GM21367 (cell line): Measurements from ENCODE around the gene GDPD4.

Experiments
- ATAC-seq: cut with Tn5 transposase; IDR thresholded peaks from one replicate; pipeline ENCODE4 v1.9.1; 2021; ENCODE audit not compliant: unreplicated experiment

The GDPD4 gene, protein sequence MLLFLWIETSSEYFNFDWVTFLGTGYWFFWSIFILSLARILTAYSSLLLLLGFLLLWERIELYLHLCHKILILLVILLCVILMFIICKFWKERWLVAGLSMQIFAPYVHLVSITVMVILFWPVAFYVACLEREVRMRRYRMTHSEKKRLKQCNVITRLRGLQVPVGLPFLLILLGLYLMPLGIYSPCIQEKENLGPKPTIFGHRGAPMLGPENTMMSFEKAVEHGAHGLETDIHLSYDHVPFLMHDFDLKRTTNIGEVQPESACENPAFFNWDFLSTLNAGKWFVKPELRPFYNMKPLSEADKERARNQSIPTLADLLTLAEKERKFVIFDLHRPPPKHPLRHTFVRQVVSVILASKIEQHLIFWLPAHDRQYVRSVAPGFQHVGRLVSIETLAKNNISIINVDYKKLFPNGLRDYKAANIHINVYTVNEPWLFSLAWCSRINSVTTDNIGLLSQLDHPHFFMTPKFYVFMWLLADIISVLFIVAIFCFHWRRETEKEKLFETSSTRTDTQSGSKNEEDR

DNA sequence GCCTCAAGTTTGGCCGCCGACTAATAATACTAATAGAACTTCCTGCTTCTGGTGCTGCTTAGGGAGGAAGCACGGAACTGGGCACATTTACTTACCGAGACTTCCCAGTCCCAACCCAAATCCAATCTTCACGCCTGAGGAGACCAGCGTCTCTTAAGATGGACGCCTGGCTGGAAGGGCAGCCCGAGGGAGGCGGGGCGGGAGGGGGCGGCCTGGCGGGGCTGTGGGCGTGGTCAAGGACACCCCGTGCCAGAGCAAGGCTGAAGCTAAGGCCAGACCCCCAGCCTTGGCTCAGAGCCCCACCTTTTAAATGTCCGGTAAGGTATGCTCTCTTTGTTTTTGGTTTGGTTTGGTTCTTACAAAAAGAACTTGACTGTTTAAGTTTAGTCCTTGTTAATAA is at the start of gene GDPD4:
Gene GDPD4, minus strand, starts transcription at position 177 of the 400 bp plus-strand sequence. CDS start 16,549 bp downstream, outside the sequence.
- ATAC-seq, result no peak

GRCh38 chr11:77347948-77348347 is 46.5 kb upstream of the GDPD4 start:
- ATAC-seq, result no peak

GRCh38 chr11:77346906-77347603 is 45.6 kb upstream of the GDPD4 start:
- no peak for ATAC-seq

- no peak for ATAC-seq
Observed at GRCh38 chr11:77345621-77346020, 44.1 kb upstream of the GDPD4 start.

GRCh38 chr11:77340501-77340900 is 39.0 kb upstream of the GDPD4 start:
- ATAC-seq, result no peak

GRCh38 chr11:77332259-77332658 is 30.8 kb upstream of the GDPD4 start:
- ATAC-seq, result no peak

DNA sequence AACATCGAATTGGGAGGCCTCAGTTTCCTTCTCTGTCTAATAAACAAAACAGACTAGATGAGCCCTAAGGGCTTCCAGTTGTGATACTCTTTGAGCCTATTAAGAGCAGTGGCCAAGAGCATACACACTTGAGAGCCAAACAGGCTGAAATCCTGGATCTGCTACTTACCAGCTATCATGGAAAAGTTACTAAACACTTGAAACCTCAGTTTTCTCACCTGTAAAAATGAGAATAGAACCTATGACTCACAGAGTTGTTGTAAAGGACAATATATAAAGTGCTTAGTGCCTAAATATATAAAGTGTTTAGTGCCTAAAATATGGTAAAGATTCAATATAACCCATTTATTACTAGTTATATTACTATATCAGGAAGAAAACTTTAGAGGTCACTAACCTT is 23.7 kb upstream of the GDPD4 start:
- ATAC-seq, result no peak

DNA sequence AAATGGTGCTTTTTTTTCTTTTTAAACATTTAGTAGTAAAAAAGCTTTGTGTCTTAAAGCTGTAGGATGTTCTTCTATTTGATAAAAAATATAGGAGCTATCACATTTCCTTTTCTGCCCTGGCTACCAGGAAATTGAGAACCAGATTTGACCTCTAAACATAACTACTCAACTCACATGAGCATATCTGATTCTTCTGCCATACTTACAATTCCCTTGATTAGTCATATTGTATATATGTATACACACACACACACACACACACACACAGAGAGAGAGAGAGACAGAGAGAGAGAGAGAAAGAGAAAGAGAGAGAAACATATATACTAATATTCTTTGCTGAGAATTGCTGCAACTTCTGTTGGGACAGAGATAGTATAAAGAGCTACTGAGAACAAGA is 23.0 kb upstream of the GDPD4 start:
- no peak for ATAC-seq

- no peak for ATAC-seq
Observed at GRCh38 chr11:77322926-77323590, 21.6 kb upstream of the GDPD4 start.

- no peak for ATAC-seq
Observed at GRCh38 chr11:77322506-77322905, 21.0 kb upstream of the GDPD4 start.

GRCh38 chr11:77320351-77320750 is 18.9 kb upstream of the GDPD4 start:
- ATAC-seq, result no peak

- ATAC-seq, result no peak
Observed at GRCh38 chr11:77318600-77318999, 17.1 kb upstream of the GDPD4 start.

DNA sequence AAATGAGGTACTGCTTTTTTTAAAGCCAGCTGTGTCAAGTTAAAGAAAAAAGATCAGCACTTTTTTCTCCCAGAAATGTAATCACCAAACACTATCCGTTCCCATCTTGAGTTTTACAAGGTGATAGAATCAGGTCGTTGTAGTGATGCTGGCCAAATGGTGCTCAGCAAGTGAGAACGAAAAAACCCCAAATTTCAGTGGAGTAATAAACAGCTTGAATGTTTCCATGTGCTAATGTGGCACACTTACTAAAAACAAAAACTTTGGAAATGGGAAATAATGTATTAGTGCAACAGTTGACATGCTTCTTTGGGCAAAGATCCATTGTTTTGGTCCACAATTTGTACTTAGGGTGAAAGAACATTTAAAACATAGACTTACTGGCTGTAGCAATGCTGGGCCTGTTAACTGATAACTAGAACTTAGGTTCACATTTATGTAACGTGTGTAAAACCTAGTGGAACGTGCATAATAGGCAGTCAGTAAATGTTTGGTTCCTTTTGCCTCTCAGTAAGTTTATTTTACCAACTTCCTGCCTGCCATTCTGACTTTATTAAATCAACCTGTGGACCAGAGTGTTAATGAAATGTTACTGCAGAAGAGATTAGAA is 15.4 kb upstream of the GDPD4 start:
- ATAC-seq, result no peak

GRCh38 chr11:77312107-77312506 is 10.6 kb upstream of the GDPD4 start:
- no peak for ATAC-seq

DNA sequence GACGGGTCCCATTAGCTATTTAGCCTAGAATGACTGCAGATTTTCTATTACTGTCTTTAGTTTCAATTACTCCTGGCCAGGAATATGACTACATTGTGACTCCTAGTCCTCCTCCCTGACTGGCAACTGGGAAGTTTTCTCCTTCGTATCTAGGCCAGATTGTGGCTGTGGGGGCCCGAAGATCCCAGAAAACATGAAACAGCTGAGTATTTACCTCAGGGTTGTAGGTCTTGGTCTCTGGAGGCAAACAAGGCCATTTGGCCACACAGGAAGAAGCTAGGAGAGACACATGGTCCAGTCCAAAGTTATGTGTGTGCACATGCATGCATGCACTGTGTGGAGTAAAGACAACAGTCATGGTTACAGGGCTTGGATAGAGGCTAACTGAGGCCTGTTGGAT is 10.2 kb upstream of the GDPD4 start:
- no peak for ATAC-seq

GRCh38 chr11:77310721-77311120 is 9.2 kb upstream of the GDPD4 start:
- ATAC-seq, result no peak

DNA sequence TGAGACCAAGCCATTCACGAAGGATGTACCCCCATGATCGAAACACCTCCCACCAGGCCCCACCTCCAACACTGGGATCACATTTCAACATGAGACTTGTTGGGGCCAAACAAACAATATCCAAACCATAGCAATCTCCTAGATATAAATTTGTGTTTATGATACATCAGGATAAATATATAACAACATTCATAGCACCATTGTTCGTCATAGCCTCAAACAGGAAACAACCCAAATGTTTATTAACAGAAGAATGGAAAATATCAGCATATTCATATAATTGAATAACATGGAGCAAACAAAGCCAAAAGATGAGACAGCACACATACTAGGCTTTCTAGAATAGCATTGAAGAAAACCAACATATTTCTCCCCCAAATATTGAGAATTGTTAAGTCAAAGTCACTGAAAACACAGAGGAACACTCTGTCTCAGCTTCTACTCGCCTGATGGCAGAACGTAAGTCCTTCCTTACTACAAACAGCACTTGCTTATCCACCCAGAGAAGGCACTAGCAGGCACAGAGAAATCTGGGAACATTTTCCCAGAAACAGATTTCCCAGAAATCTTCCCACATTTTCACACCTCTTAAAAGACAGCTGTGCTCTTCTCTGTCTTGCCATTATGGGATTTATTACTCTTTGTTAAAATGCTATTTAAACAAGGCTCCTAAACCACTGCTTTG is 8.1 kb upstream of the GDPD4 start:
- ATAC-seq, result no peak

DNA sequence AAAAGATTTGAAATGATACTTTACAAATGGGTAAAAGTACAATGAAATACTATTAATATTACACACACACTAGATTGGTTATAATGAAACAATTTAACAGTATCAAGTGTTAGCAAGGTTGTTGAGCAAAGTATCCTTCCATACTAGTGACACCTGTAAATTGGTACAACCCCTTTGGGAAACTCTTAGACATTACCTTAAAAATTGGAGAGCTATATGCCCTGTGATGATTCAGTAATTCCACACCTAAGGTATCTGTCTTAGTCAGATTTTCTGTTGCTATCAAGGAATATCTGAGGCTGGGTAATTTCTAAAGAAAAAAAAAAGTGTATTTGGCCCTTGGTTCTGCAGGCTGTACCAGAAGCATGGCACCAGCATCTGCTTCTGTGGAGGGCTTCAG is 7.4 kb upstream of the GDPD4 start:
- no peak for ATAC-seq

GRCh38 chr11:77303328-77303727 is 1.8 kb upstream of the GDPD4 start:
- no peak for ATAC-seq

- ATAC-seq, result no peak
Observed at GRCh38 chr11:77302752-77303151, 1.3 kb upstream of the GDPD4 start.

GRCh38 chr11:77300695-77301094 is 791 bp downstream of the GDPD4 start:
- no peak for ATAC-seq
